Effector memory CD4-positive, alpha-beta T cell (primary cell): ENCODE results near the gene U2SURP.
"Not testable (repeated sequence)": the region's sequence is repeated elsewhere in the genome, so short reads cannot be mapped to it uniquely, and the experiment has no call there.

Experiments
- DNase-seq, 3 donors: peaks; one replicate each; pipeline ENCODE4 v3.0.0-alpha.2; 2020
- H3K27ac ChIP-seq: 2 replicates; pipeline ENCODE4 v1.7.0; 2013; ENCODE audit warnings: mild to moderate bottlenecking, low read length, moderate library complexity; ENCODE audit not compliant: insufficient read depth, poor library complexity, severe bottlenecking
- H3K27me3 ChIP-seq: replicated peaks from 2 replicates; pipeline ENCODE4 v1.7.0; 2013; ENCODE audit warnings: mild to moderate bottlenecking, low read length; ENCODE audit not compliant: insufficient read depth, control insufficient read depth, poor library complexity, severe bottlenecking
- H3K36me3 ChIP-seq: 2 replicates; pipeline ENCODE4 v1.7.0; 2013; ENCODE audit warnings: mild to moderate bottlenecking, low read length, moderate library complexity; ENCODE audit not compliant: control insufficient read depth, insufficient read depth
- H3K4me1 ChIP-seq: 2 replicates; pipeline ENCODE4 v1.7.0; 2013; ENCODE audit warnings: low read length, mild to moderate bottlenecking; ENCODE audit not compliant: control insufficient read depth, insufficient read depth, poor library complexity, severe bottlenecking
- H3K4me3 ChIP-seq: 2 replicates; pipeline ENCODE4 v1.7.0; 2013; ENCODE audit warnings: low read length, low read depth, mild to moderate bottlenecking; ENCODE audit not compliant: insufficient read depth, poor library complexity, severe bottlenecking
- H3K9me3 ChIP-seq: 2 replicates; pipeline ENCODE4 v1.7.0; 2013; ENCODE audit warnings: mild to moderate bottlenecking, low read length, moderate library complexity; ENCODE audit not compliant: control insufficient read depth

Gene U2SURP

GRCh38 chr3:142976621-142977398, 24.6 kb upstream of the U2SURP start:
- H3K27me3 ChIP-seq, result no peaks in the 10 kb centered on the region
- no peak overlapping the region for H3K27ac ChIP-seq
- H3K4me3 ChIP-seq, result no peak overlapping the region
- H3K9me3 ChIP-seq, result no peaks in the 10 kb centered on the region
- DNase-seq, result no peak
- no peaks in the 10 kb centered on the region for H3K4me1 ChIP-seq
- no peaks in the 10 kb centered on the region for H3K36me3 ChIP-seq

GRCh38 chr3:142977399-142977728, 24.0 kb upstream of the U2SURP start:
- DNase-seq, result no peak
- H3K27ac ChIP-seq, result no peak overlapping the region
- no peaks in the 10 kb centered on the region for H3K27me3 ChIP-seq
- no peaks in the 10 kb centered on the region for H3K4me1 ChIP-seq
- H3K4me3 ChIP-seq, result no peak overlapping the region
- no peaks in the 10 kb centered on the region for H3K36me3 ChIP-seq
- no peaks in the 10 kb centered on the region for H3K9me3 ChIP-seq

GRCh38 chr3:142981108-142981507, 20.3 kb upstream of the U2SURP start:
- H3K4me3 ChIP-seq, result no peak overlapping the region
- no peaks in the 10 kb centered on the region for H3K36me3 ChIP-seq
- no peaks in the 10 kb centered on the region for H3K4me1 ChIP-seq
- no peaks in the 10 kb centered on the region for H3K9me3 ChIP-seq
- no peaks in the 10 kb centered on the region for H3K27me3 ChIP-seq
- no peak overlapping the region for H3K27ac ChIP-seq
- DNase-seq, result no peak

- DNase-seq, result no peak
- no peaks in the 10 kb centered on the region for H3K4me1 ChIP-seq
- H3K27ac ChIP-seq, result no peak overlapping the region
- H3K4me3 ChIP-seq, result no peak overlapping the region
- no peaks in the 10 kb centered on the region for H3K36me3 ChIP-seq
- H3K27me3 ChIP-seq, result no peaks in the 10 kb centered on the region
- H3K9me3 ChIP-seq, result no peaks in the 10 kb centered on the region
Observed at GRCh38 chr3:142982038-142982773, 19.2 kb upstream of the U2SURP start.

- no peak overlapping the region for H3K27ac ChIP-seq
- no peaks in the 10 kb centered on the region for H3K4me1 ChIP-seq
- no peaks in the 10 kb centered on the region for H3K27me3 ChIP-seq
- H3K4me3 ChIP-seq, result no peak overlapping the region
- no peaks in the 10 kb centered on the region for H3K9me3 ChIP-seq
- no peak for DNase-seq
- H3K36me3 ChIP-seq, result no peaks in the 10 kb centered on the region
Observed at GRCh38 chr3:142983318-142983717, 18.1 kb upstream of the U2SURP start.

GRCh38 chr3:142984255-142984654, 17.1 kb upstream of the U2SURP start:
- H3K36me3 ChIP-seq, result no peaks in the 10 kb centered on the region
- DNase-seq, result no peak
- no peak overlapping the region for H3K27ac ChIP-seq
- no peaks in the 10 kb centered on the region for H3K27me3 ChIP-seq
- H3K4me3 ChIP-seq, result no peak overlapping the region
- H3K9me3 ChIP-seq, result no peaks in the 10 kb centered on the region
- no peaks in the 10 kb centered on the region for H3K4me1 ChIP-seq

GRCh38 chr3:142987080-142987700, 14.2 kb upstream of the U2SURP start:
- H3K27me3 ChIP-seq, result no peaks in the 10 kb centered on the region
- H3K4me1 ChIP-seq, result no peaks in the 10 kb centered on the region
- no peaks in the 10 kb centered on the region for H3K36me3 ChIP-seq
- no peak overlapping the region for H3K4me3 ChIP-seq
- no peak overlapping the region for H3K27ac ChIP-seq
- no peak for DNase-seq
- no peaks in the 10 kb centered on the region for H3K9me3 ChIP-seq

- H3K27me3 ChIP-seq, result no peaks in the 10 kb centered on the region
- H3K4me3 ChIP-seq, result no peak overlapping the region
- no peak overlapping the region for H3K27ac ChIP-seq
- H3K4me1 ChIP-seq, result no peaks in the 10 kb centered on the region
- no peaks in the 10 kb centered on the region for H3K36me3 ChIP-seq
- DNase-seq, result no peak
- H3K9me3 ChIP-seq, result no peaks in the 10 kb centered on the region
Observed at GRCh38 chr3:142987707-142988106, 13.7 kb upstream of the U2SURP start.

GRCh38 chr3:142988221-142988620, 13.1 kb upstream of the U2SURP start:
- H3K27me3 ChIP-seq, H3K27ac ChIP-seq, H3K4me1 ChIP-seq: not testable (repeated sequence)

GRCh38 chr3:142988826-142989225, 12.5 kb upstream of the U2SURP start:
- not testable (repeated sequence) for H3K4me3 ChIP-seq, DNase-seq, H3K4me1 ChIP-seq, H3K9me3 ChIP-seq, H3K27ac ChIP-seq, H3K27me3 ChIP-seq, H3K36me3 ChIP-seq

More at GRCh38 chr3:142988221-142988620, 13.1 kb upstream of the U2SURP start:
- H3K36me3 ChIP-seq, DNase-seq, H3K4me3 ChIP-seq, H3K9me3 ChIP-seq: not testable (repeated sequence)
